Stimulated activated CD4-positive, alpha-beta T cell treated with anti-CD3 and anti-CD28 coated beads, TNF-alpha, amount 100 ng/mL, for 1 hour (primary cell): ENCODE results near the gene NANOS1.

Experiments
- DNase-seq, 3 donors: peaks; one replicate each; pipeline ENCODE4 v3.0.0-alpha.2; 2020; ENCODE audit warnings: low read depth in 3 of 3, low spot score in 1 of 3

Gene NANOS1

GRCh38 chr10:119029613-119030420 is at the start of gene NANOS1:
NANOS1 (plus strand) TSS chr10:119029714; CDS start chr10:119029802, 88 bp downstream.
- DNase-seq: peak in 1 of 3 donors; percentile 18

- no peak for DNase-seq
Observed at GRCh38 chr10:118980135-118980865, 49.2 kb upstream of the NANOS1 start.

GRCh38 chr10:118980870-118981269 is 48.6 kb upstream of the NANOS1 start:
- DNase-seq: no peak

- DNase-seq: no peak
Observed at GRCh38 chr10:118981946-118982345, 47.6 kb upstream of the NANOS1 start.

GRCh38 chr10:118982366-118982765 is 47.1 kb upstream of the NANOS1 start:
- no peak for DNase-seq

- DNase-seq: no peak
Observed at GRCh38 chr10:118983263-118983662, 46.3 kb upstream of the NANOS1 start.

- DNase-seq: no peak
Observed at GRCh38 chr10:118985576-118985975, 43.9 kb upstream of the NANOS1 start.

GRCh38 chr10:118986815-118987790 is 42.4 kb upstream of the NANOS1 start:
- no peak for DNase-seq

- no peak for DNase-seq
Observed at GRCh38 chr10:118990326-118990725, 39.2 kb upstream of the NANOS1 start.

GRCh38 chr10:118992496-118992895 is 37.0 kb upstream of the NANOS1 start:
- no peak for DNase-seq

- no peak for DNase-seq
Observed at GRCh38 chr10:118993214-118993613, 36.3 kb upstream of the NANOS1 start.

- DNase-seq: no peak
Observed at GRCh38 chr10:118994321-118994720, 35.2 kb upstream of the NANOS1 start.

GRCh38 chr10:118995739-118996138 is 33.8 kb upstream of the NANOS1 start:
- DNase-seq: no peak

- no peak for DNase-seq
Observed at GRCh38 chr10:118997379-118997778, 32.1 kb upstream of the NANOS1 start.

- DNase-seq: no peak
Observed at GRCh38 chr10:118998183-118998582, 31.3 kb upstream of the NANOS1 start.

- no peak for DNase-seq
Observed at GRCh38 chr10:119001717-119002500, 27.6 kb upstream of the NANOS1 start.

GRCh38 chr10:119003572-119004289 is 25.8 kb upstream of the NANOS1 start:
- DNase-seq: no peak

GRCh38 chr10:119005362-119006043 is 24.0 kb upstream of the NANOS1 start:
- DNase-seq: no peak
